ENCODE results near the gene IL13RA2.

IL13RA2 gene

DNA sequence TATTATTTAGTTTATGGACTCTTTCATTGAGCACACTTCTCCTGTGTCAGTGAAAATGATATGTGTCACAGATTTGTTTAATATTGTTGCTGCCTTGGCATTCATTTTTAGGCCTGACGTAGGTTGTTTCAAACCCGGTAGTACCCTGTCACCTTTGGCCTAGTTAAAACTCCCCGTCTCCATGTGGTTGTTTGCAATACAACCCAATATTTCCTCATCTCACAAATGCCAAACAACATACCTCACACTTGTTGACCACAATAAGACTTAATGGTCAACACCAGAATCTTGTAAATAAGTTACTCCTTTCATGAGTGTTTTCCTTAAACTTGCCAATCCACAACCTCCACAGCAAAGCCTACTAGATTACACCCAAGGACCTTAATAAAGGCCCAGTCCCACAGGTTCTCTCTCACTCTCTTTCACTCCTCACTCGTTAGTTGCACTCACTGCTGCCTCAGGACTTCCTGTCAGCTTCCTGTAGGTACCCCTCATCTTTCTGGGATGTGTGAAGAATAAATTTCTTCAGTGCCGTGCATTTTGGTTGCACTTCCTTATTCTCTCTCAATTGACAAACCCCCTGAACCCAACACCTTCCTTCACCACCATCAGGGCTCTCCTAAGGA lies 31.3 kb downstream of the IL13RA2 start:
- DNase-seq: no peak

DNA sequence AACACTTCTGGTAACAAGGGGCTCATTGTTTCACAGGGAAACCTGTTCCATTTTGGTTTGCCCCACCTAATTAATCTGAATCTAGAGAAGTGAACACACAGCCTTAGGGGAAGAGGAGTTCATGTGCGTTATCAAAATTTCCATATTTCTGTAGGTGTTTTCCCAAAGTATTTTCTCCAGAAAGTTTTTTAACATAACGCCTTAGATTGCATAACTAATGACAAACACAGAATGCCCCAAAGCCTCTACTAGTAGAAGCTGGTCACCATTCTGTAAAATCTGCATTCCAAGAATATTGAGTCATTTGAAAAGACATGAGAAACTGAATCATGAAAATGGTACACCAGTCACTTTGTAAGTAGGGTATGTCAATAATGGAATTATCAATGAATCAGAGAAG lies 41.1 kb downstream of the IL13RA2 start:
- no peak for DNase-seq

DNA sequence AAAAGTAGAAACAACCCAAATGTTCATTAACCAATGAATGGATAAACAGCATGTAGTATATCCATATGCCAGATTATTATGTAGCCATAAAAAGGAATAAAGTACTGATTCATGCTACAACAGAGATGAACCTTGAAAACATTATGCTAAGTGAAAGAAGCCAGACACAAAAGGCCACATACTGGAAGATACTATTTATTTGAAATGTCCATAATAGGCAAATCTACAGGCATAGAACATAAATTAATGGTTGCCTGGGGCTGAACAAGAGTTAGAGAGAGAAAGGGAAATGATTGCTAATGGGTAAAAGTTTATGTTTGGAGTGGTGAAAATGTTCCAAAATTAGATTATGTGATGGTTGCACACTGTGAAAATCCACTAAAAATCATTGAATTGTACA lies 44.4 kb downstream of the IL13RA2 start:
- no peak for DNase-seq

DNA sequence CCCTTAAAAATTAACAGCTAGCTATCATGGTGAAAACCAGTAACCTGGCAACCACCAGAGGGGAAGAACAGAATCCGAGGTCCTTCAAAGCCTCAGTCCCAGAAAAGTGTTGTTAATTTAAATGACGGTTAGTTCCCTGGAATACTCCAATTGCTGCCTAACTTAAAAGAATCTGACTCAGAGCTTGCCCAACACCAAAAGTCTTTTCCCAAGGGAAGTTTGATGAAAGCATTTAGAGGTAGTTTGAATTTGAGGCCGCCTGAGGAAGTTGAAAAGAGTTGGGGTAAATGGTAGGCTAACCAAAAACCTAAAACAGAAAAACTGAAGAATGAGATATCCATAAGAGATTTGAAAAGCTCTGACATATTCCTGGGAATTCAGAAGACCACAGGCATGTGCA lies 46.6 kb downstream of the IL13RA2 start:
- no peak for DNase-seq

DNA sequence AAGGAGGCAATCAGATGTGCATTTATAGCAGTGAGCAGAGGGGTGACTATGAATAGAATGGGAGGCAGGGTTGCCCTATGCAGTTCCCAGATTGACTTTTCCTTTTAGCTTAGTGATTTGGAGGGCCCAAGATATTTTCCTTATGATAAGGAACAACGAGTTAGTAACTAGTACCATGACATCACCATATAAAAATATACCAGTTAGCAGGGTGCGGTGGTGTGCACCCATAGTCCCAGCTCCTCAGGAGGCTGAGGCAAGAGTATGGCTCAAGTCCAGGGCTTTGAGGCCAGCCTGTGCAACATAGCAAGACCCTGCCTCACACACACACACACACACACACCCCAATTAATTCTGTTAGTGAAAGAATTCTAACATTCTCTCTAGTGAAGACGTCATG lies 53.0 kb downstream of the IL13RA2 start:
- DNase-seq: no peak

DNA sequence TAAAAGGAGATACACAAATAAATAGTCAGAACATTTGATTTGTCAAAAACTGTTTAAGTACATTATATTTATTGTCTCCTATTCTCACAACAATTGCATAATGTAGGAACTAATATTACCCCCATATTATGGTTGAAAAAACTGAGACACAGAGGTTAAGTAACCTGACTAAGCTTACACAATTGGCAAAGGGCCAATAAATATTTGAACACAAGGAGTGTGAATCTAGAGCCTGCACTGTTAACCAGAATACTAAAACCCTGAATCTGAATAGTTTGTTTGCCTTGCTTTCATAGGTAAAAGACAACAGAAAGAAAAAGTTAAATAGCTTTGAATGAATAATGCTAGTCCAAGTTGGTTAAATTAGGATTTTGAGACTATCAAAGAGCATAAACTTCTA lies 55.2 kb downstream of the IL13RA2 start:
- DNase-seq: no peak

DNA sequence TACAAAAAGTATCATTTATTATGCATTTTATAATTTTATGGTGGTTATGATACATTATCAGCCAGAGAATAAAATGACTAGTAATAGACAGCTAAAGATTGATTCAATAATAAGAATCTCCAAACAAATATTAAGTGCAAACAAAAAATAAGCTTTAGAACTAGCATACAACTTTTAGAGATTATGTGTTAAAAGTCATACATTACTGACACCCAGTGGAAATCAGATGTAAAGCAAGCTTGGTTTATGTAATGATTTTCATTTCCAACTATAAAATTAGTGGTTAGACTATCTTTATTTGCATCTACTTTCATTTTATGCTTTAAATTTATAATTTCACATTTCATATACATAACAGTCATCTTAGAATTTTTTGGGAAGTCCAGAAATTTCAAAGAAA lies 57.7 kb downstream of the IL13RA2 start:
- DNase-seq: no peak

All from activated CD4-positive, alpha-beta T cell treated with anti-CD3 and anti-CD28 coated beads for 48 hours (primary cell).